CD4-positive, alpha-beta T cell (primary cell): ENCODE results near the gene NEGR1. TPM values are rescaled to one million over a fixed set of nuclear protein-coding genes. Genes with fewer than 3 reads are reported as not detected.

Experiments used
- ATAC-seq: fragments of 200-7000 bp; cut with Tn5 transposase; one replicate; pipeline ENCODE4 v1.10.0; 2022; ENCODE audit warnings: mild to moderate bottlenecking; ENCODE audit not compliant: poor library complexity
- CTCF ChIA-PET: fragments of 350-600 bp; sonication (Branson Sonifier 250); formaldehyde crosslinking; loops from one replicate; lab custom pipeline; 2021; ENCODE audit warnings: antibody characterized with exemption, inconsistent platforms; lab: Charles Lee
- POLR2A ChIA-PET: fragments of 350-600 bp; sonication (Branson Sonifier 250); formaldehyde crosslinking; loops from one replicate; lab custom pipeline; 2021; ENCODE audit warnings: antibody characterized with exemption, inconsistent platforms; lab: Charles Lee
- DNase-seq, 14 experiments: peaks; one replicate each; pipeline ENCODE4 v3.0.0-alpha.2; 2013 to 2020; ENCODE audit warnings: mixed read lengths in 2 of 14
- H3K27ac ChIP-seq, 2 donors: one replicate each; pipeline versions ENCODE4 v1.5.1 to v1.7.0; 2013; ENCODE audit warnings: low read length in 2 of 2, low read depth in 1 of 2, mild to moderate bottlenecking in 1 of 2
- H3K27me3 ChIP-seq, 2 experiments: 1 replicate in 1 of 2; 2 replicates in 1 of 2; pipeline versions ENCODE4 v1.6.1 to v1.7.0; 2013; ENCODE audit warnings: low read length in 2 of 2, control low read depth in 1 of 2, mild to moderate bottlenecking in 1 of 2, moderate library complexity in 1 of 2; ENCODE audit not compliant: insufficient read depth in 2 of 2, control insufficient read depth in 1 of 2
- H3K36me3 ChIP-seq: one replicate; pipeline ENCODE4 v1.6.1; 2013; ENCODE audit warnings: low read length, control low read depth; ENCODE audit not compliant: insufficient read depth
- H3K4me1 ChIP-seq: one replicate; pipeline ENCODE4 v1.6.1; 2013; ENCODE audit warnings: low read length, control low read depth; ENCODE audit not compliant: insufficient read depth
- H3K4me3 ChIP-seq: one replicate; pipeline ENCODE4 v1.5.1; 2013; ENCODE audit warnings: mild to moderate bottlenecking, low read length, moderate library complexity
- H3K9me3 ChIP-seq, 2 experiments: 1 replicate in 1 of 2; 2 replicates in 1 of 2; pipeline versions ENCODE4 v1.6.1 to v1.7.0; 2013; ENCODE audit warnings: low read length in 2 of 2, mild to moderate bottlenecking in 2 of 2, control low read depth in 1 of 2, moderate library complexity in 1 of 2; ENCODE audit not compliant: control insufficient read depth in 1 of 2, insufficient read depth in 1 of 2
- H3K27ac Mint-ChIP-seq: one replicate; pipeline ENCODE4 v1.8.0; 2020; ENCODE audit warnings: mixed read lengths
- H3K27me3 Mint-ChIP-seq: one replicate; pipeline ENCODE4 v1.8.0; 2021; ENCODE audit warnings: mixed read lengths
- H3K36me3 Mint-ChIP-seq: one replicate; pipeline ENCODE4 v1.8.0; 2021; ENCODE audit warnings: low read depth, mixed read lengths
- H3K4me1 Mint-ChIP-seq: one replicate; pipeline ENCODE4 v1.8.0; 2021; ENCODE audit warnings: low read depth, mixed read lengths
- H3K4me3 Mint-ChIP-seq: one replicate; pipeline ENCODE4 v1.8.0; 2020; ENCODE audit warnings: mild to moderate bottlenecking, mixed read lengths
- H3K9me3 Mint-ChIP-seq: one replicate; pipeline ENCODE4 v1.8.0; 2020; ENCODE audit warnings: mixed read lengths
- CTCF ChIP-seq: fragments of 200-600 bp; IDR thresholded peaks from one replicate; pipeline ENCODE4 v1.8.0; 2022; ENCODE audit warnings: antibody characterized with exemption, mild to moderate bottlenecking
- intact Hi-C, 2 experiments: fragments of 100-400 bp; cut with DNase I in 1 of 2; cut with micrococcal nuclease in 1 of 2; formaldehyde crosslinking; loops; one replicate each; pipeline versions ENCODE4 v1.15.1 to v1.9.0; 2023 to 2025; cut with DNase I, micrococcal nuclease
- total RNA-seq, 174 experiments: library from RNA in 2 of 174; stranded (reverse) in 2 of 174; gene quantifications; one replicate each; pipeline ENCODE4 v1.2.3 and lab custom pipeline; 2021 to 2026

The NEGR1 gene
- total RNA-seq, 2 experiments from 2014 or later: 0.03 TPM

GRCh38 chr1:71655604-71656003, 626.7 kb downstream of the NEGR1 start:
- Histone ChIP-seq H3K9me3 (peaks cover 0 to 3% of the 10 kb centered on the region in 2 experiments), H3K4me3 (no peak overlapping the region), H3K27ac (no peak overlapping the region), H3K36me3 (no peaks in the 10 kb centered on the region), H3K4me1 (no peaks in the 10 kb centered on the region), H3K27me3 (no peaks in the 10 kb centered on the region)
- no peak overlapping the region for H3K4me3 Mint-ChIP-seq
- ChIA-PET POLR2A (no interaction called here), CTCF (no interaction called here)
- H3K27ac Mint-ChIP-seq: no peak overlapping the region
- no peaks in the 10 kb centered on the region for H3K4me1 Mint-ChIP-seq
- DNase-seq (no peak), ATAC-seq (no peak)
- no peaks in the 10 kb centered on the region for H3K9me3 Mint-ChIP-seq
- H3K27me3 Mint-ChIP-seq: no peaks in the 10 kb centered on the region
- no peak for TF ChIP-seq CTCF
- H3K36me3 Mint-ChIP-seq: no peaks in the 10 kb centered on the region
- intact Hi-C loops: no loop called here

GRCh38 chr1:71653952-71654351, 628.4 kb downstream of the NEGR1 start:
- H3K27me3 ChIP-seq: no peaks in the 10 kb centered on the region
- ChIA-PET CTCF (no interaction called here), POLR2A (no interaction called here)
- H3K9me3 ChIP-seq: peaks cover 0 to 3% of the 10 kb centered on the region in 2 experiments
- H3K36me3 Mint-ChIP-seq: no peaks in the 10 kb centered on the region
- intact Hi-C loops: no loop called here
- H3K9me3 Mint-ChIP-seq: no peaks in the 10 kb centered on the region
- no peaks in the 10 kb centered on the region for H3K36me3 ChIP-seq
- no peak for TF ChIP-seq CTCF
- no peak overlapping the region for H3K4me3 ChIP-seq
- H3K4me1 Mint-ChIP-seq: no peaks in the 10 kb centered on the region
- DNase-seq: no peak
- no peaks in the 10 kb centered on the region for H3K4me1 ChIP-seq
- H3K27me3 Mint-ChIP-seq: no peaks in the 10 kb centered on the region
- H3K4me3 Mint-ChIP-seq: no peak overlapping the region
- H3K27ac Mint-ChIP-seq: no peak overlapping the region
- no peak for ATAC-seq
- H3K27ac ChIP-seq: no peak overlapping the region

- no peaks in the 10 kb centered on the region for H3K27me3 Mint-ChIP-seq
- Histone ChIP-seq H3K9me3 (no peaks in the 10 kb centered on the region), H3K4me3 (no peak overlapping the region), H3K27ac (no peak overlapping the region), H3K4me1 (no peaks in the 10 kb centered on the region), H3K27me3 (no peaks in the 10 kb centered on the region), H3K36me3 (no peaks in the 10 kb centered on the region)
- no peak for TF ChIP-seq CTCF
- no peak overlapping the region for H3K4me3 Mint-ChIP-seq
- ChIA-PET CTCF (interaction anchor here (1.1 kb wide), 1 partner anchor 9 kb away, joined by 3 read pairs; no protein-coding TSS in a partner anchor), POLR2A (no interaction called here)
- no peaks in the 10 kb centered on the region for H3K4me1 Mint-ChIP-seq
- ATAC-seq (no peak), DNase-seq (no peak)
- no peaks in the 10 kb centered on the region for H3K36me3 Mint-ChIP-seq
- no peaks in the 10 kb centered on the region for H3K9me3 Mint-ChIP-seq
- no peak overlapping the region for H3K27ac Mint-ChIP-seq
- intact Hi-C loops: no loop called here
Observed at GRCh38 chr1:71651214-71651613, 631.1 kb downstream of the NEGR1 start.
